ENCODE results near the gene GULP1. TPM values are rescaled to one million over a fixed set of nuclear protein-coding genes. Genes with fewer than 3 reads are reported as not detected.
A peak's percentile ranks its signal among the peaks of the same experiment; 100 is the strongest.

GULP1 gene
- total RNA-seq, 1 donor from 2014 or later: 27.6 TPM

- ATAC-seq: peak in 1 of 2 donors; percentile 35
- TF ChIP-seq CTCF (IDR thresholded peaks at IDR 0.05): no peak
- no peaks in the 10 kb centered on the region for H3K4me1 ChIP-seq
- H3K36me3 ChIP-seq: no peaks in the 10 kb centered on the region
- no peak overlapping the region for H3K27ac ChIP-seq
- DNase-seq: no peak
- H3K27me3 ChIP-seq (ENCODE audit: low read depth): no peaks in the 10 kb centered on the region
- intact Hi-C loops (cut with DNase I): no loop called here
- H3K9me3 ChIP-seq: no peaks in the 10 kb centered on the region
- H3K4me3 ChIP-seq: no peak overlapping the region
Measured at GRCh38 chr2:188561473-188561979, 269.9 kb downstream of the GULP1 start.

DNA sequence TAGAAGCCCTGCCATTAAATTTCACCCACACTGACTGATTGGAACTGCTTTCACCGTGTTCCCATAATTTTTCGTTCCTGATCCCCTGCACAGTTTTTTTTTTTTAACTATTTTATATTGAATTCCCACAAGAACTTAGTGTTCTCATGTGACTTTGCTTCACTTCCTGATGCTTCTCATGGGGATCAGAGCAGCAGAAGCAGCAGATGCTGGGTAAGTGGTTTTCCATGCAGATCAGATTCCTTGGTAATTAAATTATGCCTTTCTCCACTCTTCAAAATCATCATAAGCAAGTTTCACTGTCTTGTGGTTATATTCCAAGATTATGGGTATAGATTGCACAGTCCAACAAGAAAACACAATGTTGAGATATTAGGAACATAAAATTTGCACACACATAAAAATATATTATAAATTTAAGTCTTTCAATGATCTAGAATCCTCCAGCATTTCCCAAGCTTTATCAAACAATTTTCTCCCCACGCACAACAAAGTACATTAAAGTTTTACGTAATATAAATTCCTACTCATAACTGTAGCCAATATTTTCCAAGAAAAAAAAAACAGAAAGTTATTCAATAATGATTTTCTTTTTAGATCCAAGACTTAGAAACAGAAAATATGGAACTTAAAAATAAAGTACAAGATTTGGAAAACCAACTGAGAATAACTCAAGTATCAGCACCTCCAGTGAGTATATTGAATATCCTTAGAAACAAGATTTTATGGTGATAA, 277.9 kb downstream of the GULP1 start:
- H3K9me3 ChIP-seq: no peaks in the 10 kb centered on the region
- no peaks in the 10 kb centered on the region for H3K27me3 ChIP-seq (ENCODE audit: low read depth)
- ATAC-seq (no peak), DNase-seq (no peak)
- no peaks in the 10 kb centered on the region for H3K4me1 ChIP-seq
- H3K27ac ChIP-seq: no peak overlapping the region
- peaks cover 17% of the 10 kb centered on the region for H3K36me3 ChIP-seq
- no peak overlapping the region for H3K4me3 ChIP-seq
- TF ChIP-seq CTCF (IDR thresholded peaks at IDR 0.05): no peak
- intact Hi-C loops (cut with DNase I): no loop called here

GRCh38 chr2:188570370-188570769, 278.7 kb downstream of the GULP1 start:
- no peak for DNase-seq
- Histone ChIP-seq H3K4me1 (no peaks in the 10 kb centered on the region), H3K27ac (no peak overlapping the region), H3K36me3 (peaks cover 17% of the 10 kb centered on the region), H3K27me3 (ENCODE audit: low read depth) (no peaks in the 10 kb centered on the region), H3K9me3 (no peaks in the 10 kb centered on the region), H3K4me3 (no peak overlapping the region)
- ATAC-seq: no peak
- intact Hi-C loops (cut with DNase I): no loop called here
- no peak for TF ChIP-seq CTCF (IDR thresholded peaks at IDR 0.05)

- no peak for DNase-seq
- H3K4me3 ChIP-seq: no peak overlapping the region
- no peak for ATAC-seq
- H3K27me3 ChIP-seq (ENCODE audit: low read depth): no peaks in the 10 kb centered on the region
- H3K4me1 ChIP-seq: no peaks in the 10 kb centered on the region
- no peak for TF ChIP-seq CTCF (IDR thresholded peaks at IDR 0.05)
- intact Hi-C loops (cut with DNase I): no loop called here
- peaks cover 17% of the 10 kb centered on the region for H3K36me3 ChIP-seq
- H3K27ac ChIP-seq: no peak overlapping the region
- no peaks in the 10 kb centered on the region for H3K9me3 ChIP-seq
Measured at GRCh38 chr2:188571543-188572303, 280.0 kb downstream of the GULP1 start.

GRCh38 chr2:188572592-188572991, 280.9 kb downstream of the GULP1 start:
- ATAC-seq (no peak), DNase-seq (no peak)
- H3K4me1 ChIP-seq: no peaks in the 10 kb centered on the region
- intact Hi-C loops (cut with DNase I): no loop called here
- H3K27me3 ChIP-seq (ENCODE audit: low read depth): no peaks in the 10 kb centered on the region
- no peak for TF ChIP-seq CTCF (IDR thresholded peaks at IDR 0.05)
- no peak overlapping the region for H3K27ac ChIP-seq
- H3K9me3 ChIP-seq: no peaks in the 10 kb centered on the region
- peaks cover 17% of the 10 kb centered on the region for H3K36me3 ChIP-seq
- no peak overlapping the region for H3K4me3 ChIP-seq

All from lower lobe of right lung (tissue), 2 donors.